Gastrocnemius medialis (tissue), 4 donors: ENCODE results near the gene SLC40A1.

Experiments
- POLR2A ChIP-seq, 2 donors: fragments of 450-650 bp; IDR thresholded peaks; one replicate each; pipeline ENCODE4 v1.6.1; 2017; ENCODE audit warnings: antibody characterized with exemption in 2 of 2, mild to moderate bottlenecking in 2 of 2, moderate library complexity in 2 of 2
- TF ChIP-seq, protein P1 (sequence below), 5 experiments: fragments of 450-650 bp in 3 of 5; fragments of 200-600 bp in 2 of 5; sonication (generic) in 2 of 5; IDR thresholded peaks in 4 of 5; conservative IDR thresholded peaks in 1 of 5; 1 replicate in 4 of 5; 2 replicates in 1 of 5; pipeline ENCODE4 v1.5.1; 2016 to 2019; ENCODE audit warnings: antibody characterized with exemption in 5 of 5, mild to moderate bottlenecking in 3 of 5, moderate library complexity in 3 of 5

DNA sequence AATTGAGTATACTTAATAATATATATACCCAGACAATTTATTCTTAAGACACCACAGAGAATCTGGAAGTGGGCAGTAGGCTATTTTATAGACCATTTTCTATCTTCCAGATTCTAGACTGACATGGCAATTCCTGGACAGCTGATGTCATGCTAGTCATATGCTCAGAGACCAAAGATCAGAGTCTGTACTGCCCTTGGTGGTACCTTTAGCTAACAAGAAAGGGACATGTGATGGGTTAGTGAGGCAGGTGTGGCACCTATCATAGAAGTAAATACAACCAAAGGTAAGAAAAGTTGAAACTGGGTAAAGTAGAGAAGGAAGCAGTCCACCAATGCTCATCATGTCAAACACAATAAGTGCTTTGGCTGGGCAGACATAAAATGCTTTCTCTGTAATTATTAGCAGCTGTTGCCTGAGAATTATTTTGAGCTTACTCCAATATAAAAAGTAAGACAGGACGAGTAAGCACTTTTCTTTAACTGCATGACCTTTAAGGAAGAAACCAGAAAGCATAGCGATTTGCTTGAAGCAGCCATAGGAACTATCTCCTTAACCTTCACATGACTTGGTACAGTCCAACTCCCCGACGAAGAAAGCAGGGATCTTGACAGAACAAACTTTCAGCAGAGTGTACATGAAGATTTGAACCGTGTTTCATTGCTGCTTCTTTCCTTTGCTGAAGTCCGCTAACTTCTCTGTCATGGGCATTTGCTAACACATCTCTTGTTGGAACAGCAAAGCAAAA is 47.1 kb downstream of the SLC40A1 start:
- TF ChIP-seq, protein P1, sequence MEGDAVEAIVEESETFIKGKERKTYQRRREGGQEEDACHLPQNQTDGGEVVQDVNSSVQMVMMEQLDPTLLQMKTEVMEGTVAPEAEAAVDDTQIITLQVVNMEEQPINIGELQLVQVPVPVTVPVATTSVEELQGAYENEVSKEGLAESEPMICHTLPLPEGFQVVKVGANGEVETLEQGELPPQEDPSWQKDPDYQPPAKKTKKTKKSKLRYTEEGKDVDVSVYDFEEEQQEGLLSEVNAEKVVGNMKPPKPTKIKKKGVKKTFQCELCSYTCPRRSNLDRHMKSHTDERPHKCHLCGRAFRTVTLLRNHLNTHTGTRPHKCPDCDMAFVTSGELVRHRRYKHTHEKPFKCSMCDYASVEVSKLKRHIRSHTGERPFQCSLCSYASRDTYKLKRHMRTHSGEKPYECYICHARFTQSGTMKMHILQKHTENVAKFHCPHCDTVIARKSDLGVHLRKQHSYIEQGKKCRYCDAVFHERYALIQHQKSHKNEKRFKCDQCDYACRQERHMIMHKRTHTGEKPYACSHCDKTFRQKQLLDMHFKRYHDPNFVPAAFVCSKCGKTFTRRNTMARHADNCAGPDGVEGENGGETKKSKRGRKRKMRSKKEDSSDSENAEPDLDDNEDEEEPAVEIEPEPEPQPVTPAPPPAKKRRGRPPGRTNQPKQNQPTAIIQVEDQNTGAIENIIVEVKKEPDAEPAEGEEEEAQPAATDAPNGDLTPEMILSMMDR (IDR thresholded peaks at IDR 0.05 in 4 of 5, conservative IDR thresholded peaks at IDR 0.05 in 1 of 5): no peak
- TF ChIP-seq POLR2A (IDR thresholded peaks at IDR 0.05): no peak
